SK-N-MC (cell line): ENCODE results near the gene PRKAR2B.

Experiments
- EZH2 ChIP-seq: fragments of 200-600 bp; sonication (generic); IDR thresholded peaks from one replicate; pipeline ENCODE4 v1.6.1; 2017; ENCODE audit warnings: antibody characterized with exemption
- FOXP2 ChIP-seq: optimal IDR thresholded peaks from 2 replicates; pipeline ENCODE3; 2011; ENCODE audit warnings: mild to moderate bottlenecking, moderate library complexity; ENCODE audit not compliant: insufficient read depth; ENCODE audit errors: extremely low read length, control extremely low read depth
- POLR2AphosphoS5 ChIP-seq: IDR thresholded peaks from 2 replicates; pipeline ENCODE4 v1.6.1; 2012; ENCODE audit warnings: mild to moderate bottlenecking, low read depth, low read length, borderline replicate concordance

DNA sequence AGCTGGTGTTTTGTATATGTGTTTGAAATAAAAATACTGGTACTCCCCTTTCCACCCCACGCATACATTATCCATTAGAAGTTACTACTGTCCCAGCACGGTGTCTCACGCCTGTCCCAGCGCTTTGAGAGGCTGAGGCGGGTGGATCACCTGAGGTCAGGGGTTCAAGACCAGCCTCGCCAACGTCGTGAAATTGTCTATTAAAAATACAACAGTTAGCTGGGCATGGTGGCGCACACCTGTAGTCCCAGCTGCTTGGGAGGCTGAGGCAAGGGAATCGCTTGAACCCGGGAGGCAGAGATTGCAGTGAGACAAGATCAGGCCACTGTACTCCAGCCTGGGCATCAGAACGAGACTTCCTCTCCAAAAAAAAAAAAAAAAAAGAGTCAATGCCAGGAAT is 127.0 kb downstream of the PRKAR2B start:
- TF ChIP-seq POLR2AphosphoS5 (no peak), EZH2 (no peak), FOXP2 (no peak)
